Measurements from ENCODE around the gene MANSC1. TPM values are rescaled to one million over a fixed set of nuclear protein-coding genes. Genes with fewer than 3 reads are reported as not detected.

Gene MANSC1
- total and polyA plus RNA-seq, 3 experiments from 2014 or later: 0.31 to 0.49 (median 0.42) TPM

- POLR2A ChIA-PET: no interaction called here
- H3K4me1 Mint-ChIP-seq: no peaks in the 10 kb centered on the region
- peaks cover 0 to 3% (median 0%) of the 10 kb centered on the region in 5 donors for H3K9me3 Mint-ChIP-seq
- no peak overlapping the region for H3K4me3 Mint-ChIP-seq
- no peak overlapping the region for H3K4me3 ChIP-seq (ENCODE audit: low read length)
- no peaks in the 10 kb centered on the region for H3K9me3 ChIP-seq (ENCODE audit: low read length)
- no peaks in the 10 kb centered on the region for H3K4me1 ChIP-seq (ENCODE audit: insufficient read depth, low read length)
- DNase-seq: no peak
- no peaks in the 10 kb centered on the region for H3K36me3 ChIP-seq (ENCODE audit: insufficient read depth, low read length)
- peak overlapping the region in 1 of 8 donors; percentile 18 for H3K27ac Mint-ChIP-seq
- CTCF ChIA-PET: no interaction called here
- H3K27me3 ChIP-seq (ENCODE audit: insufficient read depth, low read length, poor library complexity, severe bottlenecking): no peaks in the 10 kb centered on the region
- no peaks in the 10 kb centered on the region for H3K36me3 Mint-ChIP-seq
- H3K27ac ChIP-seq (ENCODE audit: low read depth, low read length): no peak overlapping the region
- H3K27me3 Mint-ChIP-seq: peaks cover 2 to 8% of the 10 kb centered on the region in 2 donors
Measured at GRCh38 chr12:12294215-12295005, 55.6 kb downstream of the MANSC1 start.

- Mint-ChIP-seq H3K27ac (no peak overlapping the region), H3K9me3 (peaks cover 0 to 3% (median 0%) of the 10 kb centered on the region in 5 donors), H3K4me3 (no peak overlapping the region), H3K36me3 (peaks cover 0 to 2% (median 0%) of the 10 kb centered on the region in 3 donors), H3K27me3 (peaks cover 16% of the 10 kb centered on the region in 2 donors), H3K4me1 (no peaks in the 10 kb centered on the region)
- DNase-seq: no peak
- Histone ChIP-seq H3K27ac (ENCODE audit: low read depth, low read length) (no peak overlapping the region), H3K4me3 (ENCODE audit: low read length) (no peak overlapping the region), H3K4me1 (ENCODE audit: insufficient read depth, low read length) (no peaks in the 10 kb centered on the region), H3K27me3 (ENCODE audit: insufficient read depth, low read length, poor library complexity, severe bottlenecking) (no peaks in the 10 kb centered on the region), H3K36me3 (ENCODE audit: insufficient read depth, low read length) (no peaks in the 10 kb centered on the region), H3K9me3 (ENCODE audit: low read length) (no peaks in the 10 kb centered on the region)
- ChIA-PET CTCF (no interaction called here), POLR2A (no interaction called here)
Measured at GRCh38 chr12:12290206-12290605, 59.8 kb downstream of the MANSC1 start.

GRCh38 chr12:12286441-12286840, 63.6 kb downstream of the MANSC1 start:
- POLR2A ChIA-PET: no interaction called here
- CTCF ChIA-PET: interaction anchor here (1.2 kb wide), 1 partner anchor 11 kb away, joined by 3 read pairs; no protein-coding TSS in a partner anchor

GRCh38 chr12:12282761-12283425, 67.1 kb downstream of the MANSC1 start:
- Histone ChIP-seq H3K27me3 (ENCODE audit: insufficient read depth, low read length, poor library complexity, severe bottlenecking) (peaks cover 2% of the 10 kb centered on the region), H3K36me3 (ENCODE audit: insufficient read depth, low read length) (no peaks in the 10 kb centered on the region), H3K4me3 (ENCODE audit: low read length) (no peak overlapping the region), H3K4me1 (ENCODE audit: insufficient read depth, low read length) (no peaks in the 10 kb centered on the region), H3K27ac (ENCODE audit: low read depth, low read length) (no peak overlapping the region), H3K9me3 (ENCODE audit: low read length) (no peaks in the 10 kb centered on the region)
- no peak for DNase-seq
- peaks cover 28 to 41% of the 10 kb centered on the region in 2 donors for H3K27me3 Mint-ChIP-seq
- H3K36me3 Mint-ChIP-seq: peaks cover 0 to 3% (median 0%) of the 10 kb centered on the region in 3 donors
- ChIA-PET CTCF (no interaction called here), POLR2A (no interaction called here)
- H3K4me1 Mint-ChIP-seq: no peaks in the 10 kb centered on the region
- no peak overlapping the region for H3K27ac Mint-ChIP-seq
- no peak overlapping the region for H3K4me3 Mint-ChIP-seq
- peaks cover 1 to 9% (median 4%) of the 10 kb centered on the region in 5 donors for H3K9me3 Mint-ChIP-seq

More at GRCh38 chr12:12286441-12286840, 63.6 kb downstream of the MANSC1 start:
- Histone ChIP-seq H3K9me3 (ENCODE audit: low read length) (no peaks in the 10 kb centered on the region), H3K4me3 (ENCODE audit: low read length) (no peak overlapping the region), H3K36me3 (ENCODE audit: insufficient read depth, low read length) (no peaks in the 10 kb centered on the region), H3K27me3 (ENCODE audit: insufficient read depth, low read length, poor library complexity, severe bottlenecking) (peaks cover 2% of the 10 kb centered on the region), H3K27ac (ENCODE audit: low read depth, low read length) (no peak overlapping the region), H3K4me1 (ENCODE audit: insufficient read depth, low read length) (no peaks in the 10 kb centered on the region)
- Mint-ChIP-seq H3K27ac (no peak overlapping the region), H3K27me3 (peaks cover 26 to 37% of the 10 kb centered on the region in 2 donors), H3K4me3 (no peak overlapping the region), H3K4me1 (no peaks in the 10 kb centered on the region), H3K9me3 (peaks cover 0 to 3% (median 0%) of the 10 kb centered on the region in 5 donors), H3K36me3 (peaks cover 0 to 2% (median 0%) of the 10 kb centered on the region in 3 donors)
- DNase-seq: no peak

GRCh38 chr12:12282202-12282601, 67.8 kb downstream of the MANSC1 start:
- H3K4me1 Mint-ChIP-seq: no peaks in the 10 kb centered on the region
- peaks cover 0 to 4% (median 0%) of the 10 kb centered on the region in 3 donors for H3K36me3 Mint-ChIP-seq
- H3K4me3 Mint-ChIP-seq: no peak overlapping the region
- H3K27me3 ChIP-seq (ENCODE audit: insufficient read depth, low read length, poor library complexity, severe bottlenecking): peaks cover 2% of the 10 kb centered on the region
- H3K27ac ChIP-seq (ENCODE audit: low read depth, low read length): no peak overlapping the region
- peaks cover 24 to 39% of the 10 kb centered on the region in 2 donors for H3K27me3 Mint-ChIP-seq
- ChIA-PET CTCF (no interaction called here), POLR2A (no interaction called here)
- H3K4me1 ChIP-seq (ENCODE audit: insufficient read depth, low read length): no peaks in the 10 kb centered on the region
- H3K9me3 ChIP-seq (ENCODE audit: low read length): no peaks in the 10 kb centered on the region
- no peak overlapping the region for H3K4me3 ChIP-seq (ENCODE audit: low read length)
- H3K27ac Mint-ChIP-seq: no peak overlapping the region
- no peaks in the 10 kb centered on the region for H3K36me3 ChIP-seq (ENCODE audit: insufficient read depth, low read length)
- DNase-seq: no peak
- H3K9me3 Mint-ChIP-seq: peaks cover 4 to 13% (median 10%) of the 10 kb centered on the region in 5 donors

- Mint-ChIP-seq H3K27me3 (peaks cover 24 to 39% of the 10 kb centered on the region in 2 donors), H3K4me3 (no peak overlapping the region), H3K4me1 (no peaks in the 10 kb centered on the region), H3K36me3 (peaks cover 0 to 4% (median 0%) of the 10 kb centered on the region in 3 donors), H3K27ac (no peak overlapping the region), H3K9me3 (peaks cover 4 to 15% (median 13%) of the 10 kb centered on the region in 5 donors)
- Histone ChIP-seq H3K4me3 (ENCODE audit: low read length) (no peak overlapping the region), H3K36me3 (ENCODE audit: insufficient read depth, low read length) (no peaks in the 10 kb centered on the region), H3K27ac (ENCODE audit: low read depth, low read length) (no peak overlapping the region), H3K9me3 (ENCODE audit: low read length) (no peaks in the 10 kb centered on the region), H3K27me3 (ENCODE audit: insufficient read depth, low read length, poor library complexity, severe bottlenecking) (peaks cover 2% of the 10 kb centered on the region), H3K4me1 (ENCODE audit: insufficient read depth, low read length) (no peaks in the 10 kb centered on the region)
- ChIA-PET POLR2A (no interaction called here), CTCF (no interaction called here)
- DNase-seq: no peak
Measured at GRCh38 chr12:12281134-12281533, 68.9 kb downstream of the MANSC1 start.

GRCh38 chr12:12278899-12279298, 71.1 kb downstream of the MANSC1 start:
- no peak overlapping the region for H3K27ac ChIP-seq (ENCODE audit: low read depth, low read length)
- Mint-ChIP-seq H3K4me3 (no peak overlapping the region), H3K27ac (no peak overlapping the region), H3K36me3 (peaks cover 0 to 2% (median 0%) of the 10 kb centered on the region in 3 donors), H3K4me1 (no peaks in the 10 kb centered on the region), H3K9me3 (peaks cover 4 to 19% (median 17%) of the 10 kb centered on the region in 5 donors), H3K27me3 (peaks cover 15 to 28% of the 10 kb centered on the region in 2 donors)
- H3K27me3 ChIP-seq (ENCODE audit: insufficient read depth, low read length, poor library complexity, severe bottlenecking): no peaks in the 10 kb centered on the region
- H3K36me3 ChIP-seq (ENCODE audit: insufficient read depth, low read length): no peaks in the 10 kb centered on the region
- POLR2A ChIA-PET: no interaction called here
- no peak overlapping the region for H3K4me3 ChIP-seq (ENCODE audit: low read length)
- no peak for DNase-seq
- H3K4me1 ChIP-seq (ENCODE audit: insufficient read depth, low read length): no peaks in the 10 kb centered on the region
- no peaks in the 10 kb centered on the region for H3K9me3 ChIP-seq (ENCODE audit: low read length)
- CTCF ChIA-PET: no interaction called here

Data from CD8-positive, alpha-beta memory T cell (primary cell).